Heart left ventricle (tissue), 16 donors: ENCODE measurements around the gene MGST3. TPM values are rescaled to one million over a fixed set of nuclear protein-coding genes. Genes with fewer than 3 reads are reported as not detected.
A peak's percentile ranks its signal among the peaks of the same experiment; 100 is the strongest.
"Not testable (repeated sequence)": the region's sequence is repeated elsewhere in the genome, so short reads cannot be mapped to it uniquely, and the experiment has no call there.

Source experiments
- ATAC-seq, 4 donors: fragments of 200-7000 bp; cut with Tn5 transposase; one replicate each; pipeline ENCODE4 v1.9.1; 2020 to 2022; ENCODE audit warnings: moderate library complexity in 4 of 4, mild to moderate bottlenecking in 3 of 4, moderate number of reproducible peaks in 1 of 4
- DNase-seq, 5 donors: peaks; one replicate each; pipeline ENCODE4 v3.0.0-alpha.2; 2020
- H3K27ac ChIP-seq, 12 donors: fragments of 200-600 bp; sonication (generic) in 4 of 12; one replicate each; pipeline versions ENCODE4 v1.5.0 to v1.8.0; 2016 to 2022; ENCODE audit warnings: mild to moderate bottlenecking in 2 of 12
- H3K27me3 ChIP-seq, 9 donors: fragments of 200-600 bp; sonication (generic) in 2 of 9; one replicate each; pipeline versions ENCODE4 v1.5.1 to v1.8.0; 2016 to 2022; ENCODE audit warnings: mild to moderate bottlenecking in 3 of 9
- H3K36me3 ChIP-seq, 9 donors: fragments of 200-600 bp; sonication (generic) in 2 of 9; one replicate each; pipeline versions ENCODE4 v1.5.0 to v1.8.0; 2018 to 2022; ENCODE audit warnings: mild to moderate bottlenecking in 2 of 9
- H3K4me1 ChIP-seq, 12 donors: fragments of 200-600 bp; sonication (generic) in 4 of 12; one replicate each; pipeline versions ENCODE4 v1.5.0 to v1.8.0; 2016 to 2022; ENCODE audit warnings: mild to moderate bottlenecking in 3 of 12
- H3K4me3 ChIP-seq, 12 donors: fragments of 200-600 bp; sonication (generic) in 4 of 12; one replicate each; pipeline versions ENCODE4 v1.5.0 to v1.8.0; 2017 to 2022; ENCODE audit warnings: mild to moderate bottlenecking in 9 of 12, moderate library complexity in 4 of 12
- H3K9me3 ChIP-seq, 12 donors: fragments of 200-600 bp; sonication (generic) in 4 of 12; one replicate each; pipeline versions ENCODE4 v1.5.0 to v1.8.0; 2016 to 2022; ENCODE audit warnings: mild to moderate bottlenecking in 1 of 12
- CTCF ChIP-seq, 12 donors: fragments of 200-600 bp; sonication (generic) in 4 of 12; IDR thresholded peaks; one replicate each; pipeline versions ENCODE4 v1.5.0 to v1.8.0; 2018 to 2022; ENCODE audit warnings: antibody characterized with exemption in 12 of 12, mild to moderate bottlenecking in 5 of 12
- POLR2A ChIP-seq, 2 donors: fragments of 450-650 bp; IDR thresholded peaks; one replicate each; pipeline ENCODE4 v1.6.1; 2017; ENCODE audit warnings: antibody characterized with exemption in 2 of 2, mild to moderate bottlenecking in 2 of 2, moderate library complexity in 2 of 2
- WGBS, 4 donors: extraction: QIAGEN DNeasy Blood & Tissue Kit in 2 of 4; methylation state at CpG; one replicate each; pipeline versions ENCODE4 v1.1.5 to v1.1.7; 2013 to 2018; 5-methylcytosine and 5-hydroxymethylcytosine counted together
- intact Hi-C, 10 donors: fragments of 100-400 bp; cut with DNase I; formaldehyde crosslinking; loops; one replicate each; pipeline versions ENCODE4 v1.11.1 to v1.14.2; 2022
- long read RNA-seq, 3 donors: library from polyadenylated mRNA; unstranded; transcript quantifications; one replicate each; pipeline ENCODE4 v2.0.0, GENCODE V29; 2020 to 2021
- polyA plus RNA-seq, 2 donors: library from polyadenylated mRNA; stranded (reverse); fragments of 200-250 nt; gene quantifications; one replicate each; pipeline ENCODE4 v1.2.3, GENCODE V29; 2013
- total RNA-seq, 9 donors: library from RNA; depleted of rRNA in 2 of 9; stranded (reverse); fragments of >200 nt in 2 of 9; fragmentation: NEBNext Ultra II Directional in 3 of 9; extraction: Animal tissue kit (Norgen Biotek cat#: 25700) in 3 of 9; gene quantifications; one replicate each; pipeline versions ENCODE4 v1.1.0 to v1.2.4, GENCODE V29; 2016 to 2023
- donor health status: ischemic (EF 13 %, LVEDD 7.1; RV severe dilation, severe dysfunction).
- donor health status: healthy with polysubstance abuse.
- donor health status: DM: no; HTN: yes; CAD: no.
- donor health status: DM: no; HTN: no; CAD: no.
- donor health status: ischemic (EF 25% LVEDD 6.9; RV normal size, moderate dysfunction).
- donor health status: ischemic (EF 25% LVEDD 5.7; RV mildly dilated, moderate dysfunction).
- donor health status: healthy.
- donor health status: DM: yes; HTN: yes; CAD: no.
- donor health status: ischemic (EF 35%, LVEDD 5.7; RV mildly dilated, moderate dysfunction).
- donor health status: nonischemic (EF 11% LVEDD 7.7; RV severe dilation, severe dysfunction).
- donor health status: DM: yes; HTN: yes; CAD: no.
- donor health status: PGD.
- donor health status: ischemic (EF 29% LVEDD 5.4; RV normal size, mild dysfunction).
- donor health status: nonischemic (EF 23%, LVEDD 6.1; RV moderate dilation, normal function).

MGST3 gene
- total RNA-seq: 1,000 to 10,000 TPM in 1 of 9 donors, 100 to 1,000 TPM in 8; 408 to 1,027 (median 747) TPM
- 1,000 to 10,000 TPM in 1 of 2 donors, 100 to 1,000 TPM in 1; 399 to 1,314 TPM for polyA plus RNA-seq
- long read RNA-seq, donor 1, transcript MGST3-205 (6 exons, 1,015 nt): major isoform, 408 of 451 reads
- long read RNA-seq, donor 1, transcript MGST3-203 (7 exons, 680 nt): minor isoform, 7 of 451 reads
- long read RNA-seq, donor 1, partial matches to known transcripts: 12 of 451 reads
- long read RNA-seq, donor 1, other reads (novel, unspliced or antisense): 21 of 451 reads
- long read RNA-seq, donor 2, transcript MGST3-205 (6 exons, 1,015 nt): major isoform, 234 of 267 reads
- long read RNA-seq, donor 2, transcript MGST3-207 (2 exons, 1,002 nt): minor isoform, 7 of 267 reads
- long read RNA-seq, donor 2, partial matches to known transcripts: 10 of 267 reads
- long read RNA-seq, donor 2, other reads (novel, unspliced or antisense): 10 of 267 reads
- long read RNA-seq, donor 3, transcript MGST3-205 (6 exons, 1,015 nt): major isoform, 149 of 172 reads
- long read RNA-seq, donor 3, transcript MGST3-203 (7 exons, 680 nt): minor isoform, 5 of 172 reads
- long read RNA-seq, donor 3, partial matches to known transcripts: 8 of 172 reads
- long read RNA-seq, donor 3, other reads (novel, unspliced or antisense): 9 of 172 reads

GRCh38 chr1:165630629-165631341 is at the start of gene MGST3:
Gene MGST3 (plus strand): TSS chr1:165631234. CDS start chr1:165649848, 18,614 bp downstream.
- TF ChIP-seq POLR2A (IDR thresholded peaks at IDR 0.05) (peak; percentile 92 to 94), CTCF (IDR thresholded peaks at IDR 0.05) (no peak)
- DNase-seq (peak; percentile 95 to 97 (median 96)), ATAC-seq (peak; percentile 95 to 98 (median 97))
- intact Hi-C loops: loop anchor here in 7 of 10 donors (2.0 to 10.0 kb wide), 7 partner anchors 64 to 264 kb away; partner anchors contain the start of genes ALDH9A1 (in 6 of the 7) and TMCO1 (in 3 of the 7)
- H3K4me3 ChIP-seq: peak within 1 kb of the TSS; percentile 63 to 96 (median 89)
- H3K4me1 ChIP-seq: peaks cover 4 to 49% (median 35%) of the 10 kb centered on the region in 12 donors
- H3K36me3 ChIP-seq: peaks cover 0 to 9% (median 5%) of the 10 kb centered on the region in 9 donors
- peak within 1 kb of the TSS; percentile 69 to 99 (median 93) for H3K27ac ChIP-seq
- 0% methylated on average over 40 to 56 of the region's 56 CpGs for whole genome bisulfite sequencing, 4 donors
- no peaks in the 10 kb centered on the region for H3K27me3 ChIP-seq
- no peaks in the 10 kb centered on the region for H3K9me3 ChIP-seq

- Histone ChIP-seq H3K9me3 (no peaks in the 10 kb centered on the region), H3K4me3 (no peak overlapping the region), H3K36me3 (no peaks in the 10 kb centered on the region), H3K27ac (no peak overlapping the region), H3K27me3 (peaks cover 0 to 16% (median 0%) of the 10 kb centered on the region in 9 donors), H3K4me1 (no peaks in the 10 kb centered on the region)
- ATAC-seq (no peak), DNase-seq (no peak)
- WGBS, 4 donors: 96 to 98% (median 98%) methylated on average over 16 to 25 of the region's 25 CpGs
- TF ChIP-seq POLR2A (IDR thresholded peaks at IDR 0.05) (no peak), CTCF (IDR thresholded peaks at IDR 0.05) (no peak)
- intact Hi-C loops: no loop called here
These were observed 49.1 kb upstream of the MGST3 start for GRCh38 chr1:165581926-165582325.

GRCh38 chr1:165586398-165586797 is 44.6 kb upstream of the MGST3 start:
- peaks cover 0 to 31% (median 0%) of the 10 kb centered on the region in 9 donors for H3K27me3 ChIP-seq
- DNase-seq (no peak), ATAC-seq (no peak)
- no peaks in the 10 kb centered on the region for H3K9me3 ChIP-seq
- no peaks in the 10 kb centered on the region for H3K36me3 ChIP-seq
- H3K27ac ChIP-seq: no peak overlapping the region
- TF ChIP-seq POLR2A (IDR thresholded peaks at IDR 0.05): no peak
- TF ChIP-seq CTCF (IDR thresholded peaks at IDR 0.05): no peak
- H3K4me1 ChIP-seq: no peaks in the 10 kb centered on the region
- 74 to 82% (median 80%) methylated on average over 3 of the region's 3 CpGs for WGBS, 4 donors
- H3K4me3 ChIP-seq: no peak overlapping the region
- intact Hi-C loops: no loop called here

- intact Hi-C loops: loop anchor here in 5 of 10 donors (10.0 kb wide), 1 partner anchor 447 kb away; no protein-coding TSS in a partner anchor
- 89 to 95% (median 93%) methylated on average over 4 of the region's 4 CpGs for WGBS, 4 donors
- not testable (repeated sequence) for H3K27ac ChIP-seq, H3K4me3 ChIP-seq, DNase-seq, H3K9me3 ChIP-seq, H3K4me1 ChIP-seq, ATAC-seq, H3K36me3 ChIP-seq
- H3K27me3 ChIP-seq: peaks cover 0 to 67% (median 0%) of the 10 kb centered on the region in 9 donors
These were observed 39.6 kb upstream of the MGST3 start for GRCh38 chr1:165591391-165591790.
